GM21526 (cell line): ENCODE data around the gene KRT31.
"Not testable (repeated sequence)": the region's sequence is repeated elsewhere in the genome, so short reads cannot be mapped to it uniquely, and the experiment has no call there.

ENCODE experiments used
- ATAC-seq: cut with Tn5 transposase; IDR thresholded peaks from one replicate; pipeline ENCODE4 v1.9.1; 2021; ENCODE audit warnings: moderate library complexity; ENCODE audit not compliant: unreplicated experiment, low FRiP score

The KRT31 gene

DNA sequence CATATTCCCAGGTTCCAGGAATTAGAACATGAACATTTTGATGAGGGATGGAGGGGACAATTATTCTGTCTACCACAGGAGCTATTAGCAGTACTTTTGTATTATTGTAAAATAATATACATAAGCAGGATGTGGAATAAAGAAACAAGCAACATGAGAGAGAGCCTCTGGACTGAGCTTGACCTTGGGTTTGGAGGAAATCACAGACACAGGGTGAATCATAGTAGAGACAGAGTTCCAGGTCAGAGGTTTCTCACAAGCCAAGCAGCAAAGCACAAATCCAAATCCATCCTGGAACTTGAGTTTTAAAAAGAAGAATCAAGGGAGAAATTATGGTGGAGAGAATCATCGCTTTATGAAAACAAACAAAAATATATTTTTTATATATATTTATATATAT is 5.1 kb downstream of the KRT31 start:
- no peak for ATAC-seq

DNA sequence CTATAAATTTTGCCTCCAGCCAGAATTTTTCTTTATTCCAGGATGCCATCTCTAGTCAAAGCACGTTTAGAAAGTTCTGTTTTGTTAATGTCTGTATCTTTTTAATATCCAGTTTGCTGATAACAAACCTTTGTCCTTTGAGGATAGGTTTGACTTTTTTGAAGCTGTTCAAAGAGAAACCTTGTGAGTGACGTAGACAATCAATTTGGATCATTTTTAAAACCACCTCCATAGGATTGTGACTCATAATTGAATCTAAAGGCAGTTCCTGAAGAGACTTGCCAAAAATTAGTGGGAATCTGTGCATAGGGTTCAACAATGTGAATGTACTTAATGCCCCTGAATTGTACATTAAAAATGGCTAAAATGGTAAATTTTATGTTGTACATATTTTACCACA is 5.9 kb downstream of the KRT31 start:
- ATAC-seq, result no peak

DNA sequence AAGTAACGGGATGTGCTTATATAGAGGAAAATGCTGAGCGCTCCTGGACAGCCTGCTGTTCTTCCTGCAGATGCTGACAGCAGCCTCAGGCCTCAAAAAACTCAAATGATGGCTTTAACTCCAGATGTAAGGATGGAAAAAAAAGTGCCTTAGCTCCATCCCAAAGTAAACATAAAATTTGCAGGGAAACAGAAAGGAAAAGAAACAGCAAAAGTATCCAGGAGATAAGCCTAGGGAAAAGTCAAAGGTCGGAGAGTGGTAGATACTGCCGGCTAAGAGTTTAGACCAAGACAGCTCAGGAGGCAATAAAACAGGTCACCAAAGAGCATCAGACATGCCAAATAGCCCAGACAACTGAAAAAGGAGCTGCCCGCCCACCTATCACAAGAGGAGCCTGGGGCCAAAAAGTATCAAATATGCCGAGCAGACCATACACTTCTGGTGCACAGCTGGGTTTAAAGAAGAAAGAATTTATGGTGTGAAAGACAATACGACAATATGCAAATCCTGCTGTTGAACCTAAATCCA is 6.9 kb downstream of the KRT31 start:
- no peak for ATAC-seq

DNA sequence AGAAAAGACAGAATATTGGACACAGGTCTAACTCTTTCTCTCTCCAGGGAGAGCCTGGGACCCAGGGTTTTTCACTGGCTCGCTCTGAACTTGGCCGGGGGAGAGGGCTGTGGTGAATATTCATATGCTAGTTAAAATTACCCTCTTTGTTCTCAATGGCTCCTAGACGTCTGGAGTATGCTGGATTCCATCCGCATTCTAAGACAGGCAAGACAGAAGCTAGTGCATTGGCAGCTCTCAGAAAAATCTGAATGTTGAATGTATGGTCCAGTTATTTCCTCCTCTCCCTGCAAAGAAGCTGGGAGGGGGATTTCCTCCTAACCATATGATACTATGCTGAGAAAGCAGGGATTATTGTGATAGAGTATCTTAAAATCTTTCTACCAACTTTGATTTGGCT is 9.7 kb downstream of the KRT31 start:
- no peak for ATAC-seq

DNA sequence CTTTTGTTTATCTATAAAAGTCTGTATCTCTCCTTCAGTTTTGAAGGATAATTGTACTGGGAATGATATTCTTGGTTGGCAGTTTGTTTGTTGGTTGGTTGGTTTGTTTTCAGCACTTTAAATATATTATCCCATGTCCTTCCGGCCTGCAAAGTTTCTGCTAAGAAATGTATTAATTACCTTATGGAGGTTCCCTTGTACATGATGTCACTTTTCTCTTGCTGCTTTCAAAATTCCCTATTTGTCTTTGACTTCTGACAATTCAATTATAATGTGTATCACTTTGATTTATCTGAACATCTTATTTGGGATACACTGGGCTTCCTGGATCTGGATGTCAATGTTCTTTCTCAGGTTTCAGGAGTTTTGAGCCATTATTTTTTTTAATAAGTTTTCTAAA is 11.2 kb downstream of the KRT31 start:
- no peak for ATAC-seq

DNA sequence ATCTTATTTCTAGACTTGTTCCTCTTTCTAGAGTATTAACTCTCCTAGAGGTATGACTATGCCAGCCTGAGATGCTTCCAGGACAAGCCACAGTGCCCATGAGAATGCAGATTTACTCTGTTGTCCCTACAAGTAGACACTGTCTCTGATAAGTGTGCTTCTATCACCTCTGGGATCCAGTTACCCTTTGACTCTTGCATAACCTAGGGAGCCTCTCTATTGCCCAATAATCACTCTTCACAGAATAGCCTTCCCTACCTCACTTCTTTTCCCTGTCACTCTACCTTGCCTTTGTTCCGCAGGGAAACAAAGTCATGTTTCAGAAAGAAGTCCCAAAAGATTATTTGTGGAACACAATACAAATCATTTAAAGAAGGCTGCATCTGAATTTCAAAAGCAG is 13.7 kb downstream of the KRT31 start:
- no peak for ATAC-seq

DNA sequence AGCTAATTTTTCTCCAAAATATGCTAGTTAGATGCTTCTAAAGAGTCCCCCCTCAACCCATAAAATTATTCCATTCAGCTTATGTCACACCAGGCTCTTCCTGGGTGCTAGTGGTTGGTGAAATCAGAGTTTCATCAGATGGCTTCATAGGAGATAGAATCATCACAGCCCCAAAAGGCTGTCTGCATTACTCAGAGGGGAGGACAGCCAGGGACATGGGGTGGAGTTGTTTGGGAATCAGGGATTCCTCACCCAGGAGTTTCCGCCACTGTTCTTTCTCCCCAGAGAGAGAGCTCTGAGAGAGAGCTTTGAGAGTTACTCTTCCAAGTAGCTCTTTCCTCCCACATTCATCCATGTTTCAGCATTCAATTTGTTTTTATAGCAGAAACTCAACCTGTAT is 15.0 kb downstream of the KRT31 start:
- ATAC-seq, result no peak

DNA sequence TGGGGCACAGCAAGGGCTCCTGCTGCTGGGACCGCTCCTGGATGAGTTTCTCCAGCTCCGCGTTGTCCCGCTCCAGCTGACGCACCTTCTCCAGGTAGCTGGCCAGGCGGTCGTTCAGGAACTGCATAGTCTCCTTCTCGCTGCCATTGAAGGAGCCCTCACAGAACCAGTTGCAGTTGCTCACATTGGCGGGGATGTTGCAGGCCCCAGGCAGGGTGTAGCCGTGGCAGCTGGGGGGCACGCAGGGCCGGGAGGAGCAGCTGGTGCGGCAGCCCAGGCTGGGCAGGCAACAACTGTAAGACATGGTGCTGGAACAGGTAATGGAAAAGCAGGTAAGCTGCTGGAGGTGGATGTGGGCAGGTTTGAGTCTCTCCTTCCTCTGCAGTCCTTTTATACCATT is 15.5 kb downstream of the KRT31 start, which contains the start of gene KRT34:
KRT34 (minus strand) TSS at position 364 of the 400 bp plus-strand sequence; CDS start at position 304, 60 bp downstream.
- not testable (repeated sequence) for ATAC-seq

DNA sequence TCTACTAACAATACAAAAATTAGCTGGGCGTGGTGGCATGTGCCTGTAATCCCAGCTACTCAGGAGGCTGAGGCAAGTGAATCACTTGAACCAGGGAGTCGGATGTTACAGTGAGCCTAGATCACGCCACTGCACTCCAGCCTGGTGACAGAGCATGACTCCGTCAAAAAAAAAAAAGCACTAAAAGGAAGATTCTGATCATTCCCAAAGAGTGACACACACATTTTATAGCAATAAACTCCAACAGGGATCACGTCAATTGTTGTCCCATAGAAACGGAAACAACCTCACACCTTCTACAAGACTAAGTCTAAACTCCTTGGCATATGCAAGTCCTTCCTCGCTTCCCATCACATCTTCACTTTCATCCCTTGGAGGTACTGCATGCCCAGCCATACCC is 17.3 kb downstream of the KRT31 start:
- not testable (repeated sequence) for ATAC-seq

DNA sequence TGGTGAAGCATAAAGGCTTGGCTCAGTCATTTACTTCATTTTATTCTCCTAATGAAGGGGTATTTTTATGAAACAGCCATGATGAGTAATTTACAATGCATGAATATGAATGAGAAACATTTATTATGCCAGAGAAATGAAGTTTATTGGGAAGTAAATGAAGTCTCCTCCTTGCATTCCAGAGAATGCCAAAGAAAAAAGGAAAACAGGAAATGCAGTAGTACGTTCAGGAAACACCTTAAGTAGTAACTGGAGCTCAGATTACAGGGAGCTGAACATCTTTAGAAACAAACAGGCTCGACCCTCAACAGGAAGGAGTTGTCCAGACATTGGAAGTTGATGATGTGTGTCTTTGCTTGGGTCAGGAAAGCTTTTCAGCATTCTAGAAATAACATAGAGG is 19.9 kb downstream of the KRT31 start:
- no peak for ATAC-seq

DNA sequence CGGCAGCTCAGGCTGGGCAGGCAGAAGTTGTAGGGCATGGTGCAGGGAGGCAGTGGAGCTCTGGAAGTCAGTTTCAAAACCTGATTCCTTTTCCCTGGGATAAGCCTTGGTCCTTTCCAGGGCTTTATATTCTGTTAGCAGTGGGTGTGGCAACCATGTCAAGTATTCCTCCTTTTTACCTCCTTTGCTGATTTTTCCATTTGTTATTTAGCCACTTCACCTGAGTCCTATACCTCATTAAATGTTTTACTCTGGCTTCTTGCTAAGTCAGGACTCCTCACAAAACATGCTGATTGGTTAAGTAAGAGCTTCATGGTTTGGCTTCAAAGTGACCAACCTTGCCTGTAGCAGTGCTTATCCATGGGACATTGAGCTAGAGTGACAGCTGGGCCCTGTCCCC is 27.7 kb downstream of the KRT31 start, which contains the start of gene KRT33B:
KRT33B (minus strand) TSS at position 101 of the 400 bp plus-strand sequence; CDS start at position 38, 63 bp downstream.
- no peak for ATAC-seq

DNA sequence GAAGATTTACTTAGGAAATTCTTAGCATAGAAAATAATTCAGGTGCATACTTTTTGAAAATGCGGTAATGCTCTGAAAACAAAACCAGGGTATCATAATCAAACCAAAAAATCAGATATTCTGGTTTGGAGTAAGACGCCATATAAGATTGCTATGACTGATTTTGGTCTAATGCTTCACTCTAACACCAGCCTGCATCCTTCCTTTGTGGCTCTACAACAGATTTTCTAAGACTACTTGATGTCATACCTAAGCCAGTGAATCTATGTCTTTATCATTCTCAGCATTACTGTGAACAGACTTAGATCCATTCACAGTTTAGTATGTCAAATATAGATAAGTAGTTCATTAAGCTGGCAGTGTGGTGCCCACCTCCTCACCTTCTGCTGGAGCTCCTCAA is 28.4 kb downstream of the KRT31 start:
- ATAC-seq, result no peak

DNA sequence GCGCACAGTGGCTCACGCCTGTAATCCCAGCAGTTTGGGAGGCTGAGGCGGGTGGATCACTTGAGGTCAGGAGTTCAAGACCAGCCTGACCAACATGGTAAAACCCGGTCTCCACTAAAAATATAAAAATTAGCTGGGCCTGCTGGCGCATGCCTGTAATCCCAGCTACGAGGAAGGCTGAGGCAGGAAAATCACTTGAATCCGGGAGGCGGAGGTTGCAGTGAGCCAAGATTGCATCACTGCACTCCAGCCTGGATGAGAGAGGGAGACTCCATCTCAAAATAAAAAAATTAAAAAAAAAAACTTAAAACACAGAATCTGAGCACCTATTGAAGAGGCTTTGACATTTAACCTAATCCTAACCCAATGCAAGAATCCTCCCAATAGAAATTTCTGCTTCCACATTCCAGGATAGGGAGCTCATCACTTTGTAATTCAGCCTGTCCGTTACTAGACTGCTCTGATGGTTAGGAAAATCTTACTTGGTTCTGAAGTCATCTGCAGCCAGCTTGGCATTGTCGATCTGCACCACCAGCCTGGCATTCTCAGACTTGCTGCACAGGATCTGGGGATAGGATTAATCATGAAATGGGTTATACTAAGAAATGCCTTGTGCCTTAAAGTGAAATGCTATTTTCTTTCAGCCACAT is 29.9 kb downstream of the KRT31 start:
- no peak for ATAC-seq

DNA sequence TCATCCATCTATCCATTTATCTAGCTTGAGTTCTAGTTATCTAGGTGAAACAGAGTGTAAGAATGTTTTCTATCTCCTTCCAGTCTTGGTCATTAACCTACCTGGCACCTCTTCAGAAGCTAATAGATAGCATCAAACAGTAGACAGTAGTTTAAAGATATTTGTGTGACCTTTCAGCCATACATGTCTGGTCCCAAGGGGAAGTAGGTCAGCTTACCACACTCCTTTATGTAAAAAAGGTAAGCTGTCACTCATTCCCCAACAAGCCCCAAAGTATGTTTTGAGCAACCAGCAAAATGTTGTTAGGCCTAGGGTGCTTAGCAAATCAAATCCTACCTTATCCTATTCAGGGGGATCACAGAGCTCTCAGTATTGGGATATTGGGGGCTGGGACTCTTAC is 31.3 kb downstream of the KRT31 start:
- no peak for ATAC-seq

DNA sequence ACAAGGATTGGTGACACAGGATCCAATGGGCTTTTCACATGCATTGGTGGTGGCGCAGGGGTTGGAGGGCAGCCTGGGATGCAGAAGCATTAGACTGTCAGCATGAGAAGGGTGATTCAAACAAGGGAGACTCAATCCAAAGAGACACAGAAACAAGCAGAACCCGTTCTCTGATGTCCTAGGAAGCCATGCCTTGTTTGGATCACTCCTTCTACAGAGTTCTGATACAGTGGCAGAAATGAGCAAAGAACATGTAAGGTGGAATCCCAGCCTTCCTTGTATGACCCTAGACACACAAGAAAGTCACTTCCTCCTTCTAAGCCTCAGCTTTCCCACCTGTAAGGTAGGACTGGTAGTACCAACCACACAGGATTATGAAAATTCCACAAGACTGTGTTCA is 33.5 kb downstream of the KRT31 start:
- no peak for ATAC-seq

DNA sequence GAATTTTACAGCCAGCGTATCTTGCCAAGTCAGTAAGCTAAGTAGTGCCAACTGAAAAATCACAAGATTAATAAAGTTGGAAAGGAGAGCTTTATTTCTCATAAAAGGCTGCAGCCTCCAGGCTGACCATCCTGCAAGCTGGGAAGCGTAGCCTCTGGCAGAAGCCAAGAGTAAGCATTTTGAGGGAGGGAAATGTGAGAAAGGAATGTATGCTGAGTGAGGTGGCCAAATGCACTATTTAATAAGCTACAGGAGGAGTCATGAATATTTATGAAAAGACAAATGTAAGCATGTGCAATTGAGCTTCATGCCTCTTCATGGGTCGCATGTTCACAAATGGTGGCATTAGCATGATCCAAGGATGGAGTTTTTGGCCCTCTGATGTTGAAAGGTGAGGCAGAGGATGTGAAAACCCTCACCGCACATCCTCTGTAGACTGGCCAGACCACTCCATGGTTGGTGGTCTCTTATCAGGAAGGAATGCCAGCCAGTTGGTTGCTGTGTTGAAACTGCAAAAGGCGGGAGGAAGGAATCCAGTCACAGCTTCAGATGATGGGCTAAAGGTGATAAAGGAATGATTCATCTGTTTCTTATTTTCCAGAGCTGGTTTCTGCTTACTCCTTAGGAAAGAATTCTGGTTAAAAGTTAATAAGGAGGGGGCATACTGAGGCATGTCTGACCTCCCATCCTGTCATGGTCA is 37.0 kb downstream of the KRT31 start:
- no peak for ATAC-seq

DNA sequence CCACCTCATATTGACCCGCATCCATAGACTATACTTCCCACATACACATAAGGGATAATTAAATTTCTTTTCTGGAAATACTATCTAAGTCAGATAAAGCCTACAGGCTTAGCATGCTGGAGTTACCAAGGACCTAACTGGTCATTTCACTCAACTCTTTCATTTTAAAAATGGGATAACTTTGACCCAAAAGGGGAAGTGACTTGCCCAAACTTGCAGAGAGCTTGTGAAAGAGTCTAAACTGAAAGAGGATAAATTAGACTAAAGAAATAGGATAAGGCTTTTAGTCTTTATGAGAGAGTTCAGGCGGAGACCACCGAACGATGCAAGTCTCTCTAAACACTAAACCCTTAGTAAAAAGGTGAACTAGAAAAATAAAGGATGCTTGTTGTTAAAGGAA is 42.9 kb downstream of the KRT31 start:
- no peak for ATAC-seq

DNA sequence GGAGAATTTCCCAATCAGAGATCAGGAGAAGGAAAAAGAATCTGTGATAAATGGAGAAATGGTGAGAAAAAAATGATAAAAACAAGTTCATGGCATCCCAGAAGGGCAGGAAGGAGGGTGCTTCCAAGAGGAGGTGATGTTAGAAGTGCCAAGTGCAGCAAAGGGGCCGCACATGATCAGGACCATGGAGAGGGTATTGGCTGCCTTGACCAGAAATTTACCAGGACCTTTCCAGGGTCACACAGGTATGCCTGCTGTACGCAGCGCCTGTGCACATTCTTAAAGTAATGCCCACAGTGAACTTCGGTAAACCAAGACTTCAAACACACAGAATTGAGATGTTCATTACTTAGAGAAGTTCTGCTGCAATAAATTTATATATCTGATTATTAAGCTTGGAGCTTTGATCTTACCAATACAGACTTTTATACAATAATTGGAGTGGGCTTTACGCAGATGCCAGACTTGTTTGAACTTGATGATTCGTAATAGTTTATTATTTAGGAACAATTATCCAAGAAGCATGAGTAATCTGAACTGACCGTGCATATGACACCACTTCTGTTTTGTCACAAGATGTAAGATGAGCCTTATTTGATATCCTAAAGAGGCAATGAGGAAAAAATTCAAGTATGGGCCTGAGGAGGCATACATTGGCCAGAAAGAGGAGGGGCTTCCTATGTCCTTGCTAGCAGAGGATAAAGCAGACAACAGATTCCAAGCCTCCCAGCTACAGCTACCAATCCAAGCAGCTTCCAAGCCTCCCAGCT is 44.6 kb downstream of the KRT31 start:
- ATAC-seq, result no peak

DNA sequence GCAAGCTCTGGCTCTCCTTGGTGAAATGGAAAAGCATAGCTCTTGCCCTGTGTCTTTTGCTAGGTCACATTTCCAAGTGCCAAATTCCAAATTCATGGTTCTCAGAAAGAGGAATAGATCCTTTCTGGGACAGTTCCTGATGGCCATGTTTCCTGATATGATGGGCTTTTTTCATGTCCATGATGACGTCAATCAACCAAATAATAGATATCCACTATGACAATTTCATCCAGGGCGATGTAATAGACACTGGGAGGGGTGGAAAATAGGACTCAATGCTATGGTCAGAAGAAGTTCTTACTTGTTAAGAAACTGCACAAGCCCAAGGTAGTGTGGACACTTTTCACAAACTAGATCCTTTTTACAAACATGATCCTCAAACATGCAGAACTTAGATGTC is 46.2 kb downstream of the KRT31 start:
- no peak for ATAC-seq

DNA sequence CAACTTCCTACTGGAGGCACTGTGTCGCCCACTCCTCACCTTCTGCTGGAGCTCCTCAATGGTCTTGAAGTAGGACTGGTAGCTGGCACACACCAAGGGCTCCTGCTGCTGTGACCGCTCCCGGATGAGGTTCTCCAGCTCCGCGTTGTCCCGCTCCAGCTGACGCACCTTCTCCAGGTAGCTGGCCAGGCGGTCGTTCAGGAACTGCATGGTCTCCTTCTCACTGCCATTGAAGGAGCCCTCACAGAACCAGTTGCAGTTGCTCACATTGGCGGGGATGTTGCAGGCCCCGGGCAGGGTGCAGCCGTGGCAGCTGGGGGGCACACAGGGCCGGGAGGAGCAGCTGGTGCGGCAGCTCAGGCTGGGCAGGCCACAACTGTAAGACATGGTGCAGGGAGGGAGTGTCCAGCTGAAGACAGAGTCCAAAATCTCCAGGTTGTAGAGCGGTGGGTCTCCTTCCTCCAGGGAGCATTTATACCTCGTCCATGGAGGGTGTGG is 47.0 kb downstream of the KRT31 start, which contains the start of gene KRT33A:
KRT33A (minus strand) TSS at position 448 of the 498 bp plus-strand sequence; CDS start at position 387, 61 bp downstream.
- ATAC-seq, result not testable (repeated sequence)
